GM23338 (cell line): Measurements from ENCODE around the gene WNT6.

Experiments used
- EZH2 ChIP-seq: fragments of 200-600 bp; sonication (generic); IDR thresholded peaks from one replicate; pipeline ENCODE4 v1.8.0; 2017; ENCODE audit warnings: antibody characterized with exemption, mild to moderate bottlenecking, low read depth; ENCODE audit not compliant: unreplicated experiment
- NANOG ChIP-seq: IDR thresholded peaks from 2 replicates; pipeline ENCODE4 v1.6.1; 2016; ENCODE audit warnings: antibody characterized with exemption, borderline replicate concordance
- POLR2AphosphoS5 ChIP-seq: IDR thresholded peaks from 2 replicates; pipeline ENCODE4 v1.6.1; 2016; ENCODE audit warnings: antibody characterized with exemption, low read depth
- REST ChIP-seq: IDR thresholded peaks from one replicate; pipeline ENCODE4 v1.6.1; 2018; ENCODE audit warnings: antibody characterized with exemption; ENCODE audit not compliant: unreplicated experiment
- TF ChIP-seq, protein P1 (sequence below), 2 experiments: fragments of 200-600 bp in 1 of 2; sonication (generic) in 1 of 2; conservative IDR thresholded peaks; 2 replicates each; pipeline versions ENCODE4 v1.5.1 to v1.6.1; 2016 to 2017; ENCODE audit warnings: antibody characterized with exemption in 2 of 2, low read depth in 2 of 2, mild to moderate bottlenecking in 2 of 2, moderate library complexity in 1 of 2

DNA sequence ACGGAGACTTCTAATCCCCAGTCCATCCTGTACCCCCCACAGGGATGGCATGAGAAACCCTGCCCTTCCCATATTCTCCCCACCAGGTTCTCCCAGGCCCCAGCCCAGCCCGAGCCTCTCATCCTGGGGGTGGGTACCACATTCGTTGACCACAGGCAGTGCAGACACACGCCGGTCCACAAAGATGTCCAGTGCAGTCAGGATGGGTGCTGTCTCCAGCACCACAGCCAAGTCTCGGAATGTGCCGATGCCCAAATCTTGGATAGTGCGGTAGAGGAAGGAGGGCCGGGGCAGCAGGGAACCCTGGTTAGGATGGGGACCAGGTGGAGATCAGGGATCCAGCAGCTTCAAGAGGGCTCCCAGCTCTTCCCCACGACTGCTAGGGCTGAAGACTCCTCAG lies 32.8 kb upstream of the WNT6 start:
- TF ChIP-seq, protein P1, sequence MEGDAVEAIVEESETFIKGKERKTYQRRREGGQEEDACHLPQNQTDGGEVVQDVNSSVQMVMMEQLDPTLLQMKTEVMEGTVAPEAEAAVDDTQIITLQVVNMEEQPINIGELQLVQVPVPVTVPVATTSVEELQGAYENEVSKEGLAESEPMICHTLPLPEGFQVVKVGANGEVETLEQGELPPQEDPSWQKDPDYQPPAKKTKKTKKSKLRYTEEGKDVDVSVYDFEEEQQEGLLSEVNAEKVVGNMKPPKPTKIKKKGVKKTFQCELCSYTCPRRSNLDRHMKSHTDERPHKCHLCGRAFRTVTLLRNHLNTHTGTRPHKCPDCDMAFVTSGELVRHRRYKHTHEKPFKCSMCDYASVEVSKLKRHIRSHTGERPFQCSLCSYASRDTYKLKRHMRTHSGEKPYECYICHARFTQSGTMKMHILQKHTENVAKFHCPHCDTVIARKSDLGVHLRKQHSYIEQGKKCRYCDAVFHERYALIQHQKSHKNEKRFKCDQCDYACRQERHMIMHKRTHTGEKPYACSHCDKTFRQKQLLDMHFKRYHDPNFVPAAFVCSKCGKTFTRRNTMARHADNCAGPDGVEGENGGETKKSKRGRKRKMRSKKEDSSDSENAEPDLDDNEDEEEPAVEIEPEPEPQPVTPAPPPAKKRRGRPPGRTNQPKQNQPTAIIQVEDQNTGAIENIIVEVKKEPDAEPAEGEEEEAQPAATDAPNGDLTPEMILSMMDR (conservative IDR thresholded peaks at IDR 0.05; ENCODE audit: low read depth in 2 of 2) = no peak
- TF ChIP-seq EZH2 = no peak
- no peak for TF ChIP-seq NANOG
- TF ChIP-seq REST = no peak
- TF ChIP-seq POLR2AphosphoS5 = no peak
